Breast epithelium (tissue), 3 donors: ENCODE data around the gene AQP6.

Experiments
- CTCF ChIP-seq, 3 donors: fragments of 450-650 bp; IDR thresholded peaks; one replicate each; pipeline ENCODE4 v1.5.1; 2016 to 2017; ENCODE audit warnings: antibody characterized with exemption in 3 of 3, mild to moderate bottlenecking in 3 of 3, moderate library complexity in 3 of 3
- POLR2A ChIP-seq: fragments of 450-650 bp; IDR thresholded peaks from one replicate; pipeline ENCODE4 v1.6.1; 2016; ENCODE audit warnings: antibody characterized with exemption, mild to moderate bottlenecking, moderate library complexity
- POLR2AphosphoS5 ChIP-seq, 3 donors: sonication (generic); formaldehyde crosslinking; IDR thresholded peaks; one replicate each; pipeline ENCODE4 v1.6.1; 2017; ENCODE audit warnings: antibody characterized with exemption in 3 of 3

- TF ChIP-seq POLR2AphosphoS5 (IDR thresholded peaks at IDR 0.05), result no peak
- no peak for TF ChIP-seq CTCF (IDR thresholded peaks at IDR 0.05)
- no peak for TF ChIP-seq POLR2A
Observed at GRCh38 chr12:49972129-49972528, 618 bp upstream of the AQP6 start.
